GM13977 (cell line): Measurements from ENCODE around the gene EIF5A2.

ENCODE experiments used
- DNase-seq: peaks from one replicate; pipeline ENCODE4 v3.0.0; 2012; ENCODE audit warnings: low spot score
- in situ Hi-C: fragments of 300-500 bp; cut with MboI; formaldehyde crosslinking; loops from one replicate; pipeline ENCODE4 v1.12.0; 2022; ENCODE audit warnings: low sequenced_read_pairs, low pct_unique_long_range_greater_than_20kb, mixed read lengths, inconsistent platforms; ENCODE audit not compliant: unreplicated experiment
- TF ChIP-seq, protein P1 (sequence below): IDR thresholded peaks from 2 replicates; pipeline ENCODE4 v1.5.1; 2012; ENCODE audit warnings: mild to moderate bottlenecking, control low read depth; ENCODE audit not compliant: insufficient read depth; ENCODE audit errors: extremely low read depth, missing control alignments

Gene EIF5A2

DNA sequence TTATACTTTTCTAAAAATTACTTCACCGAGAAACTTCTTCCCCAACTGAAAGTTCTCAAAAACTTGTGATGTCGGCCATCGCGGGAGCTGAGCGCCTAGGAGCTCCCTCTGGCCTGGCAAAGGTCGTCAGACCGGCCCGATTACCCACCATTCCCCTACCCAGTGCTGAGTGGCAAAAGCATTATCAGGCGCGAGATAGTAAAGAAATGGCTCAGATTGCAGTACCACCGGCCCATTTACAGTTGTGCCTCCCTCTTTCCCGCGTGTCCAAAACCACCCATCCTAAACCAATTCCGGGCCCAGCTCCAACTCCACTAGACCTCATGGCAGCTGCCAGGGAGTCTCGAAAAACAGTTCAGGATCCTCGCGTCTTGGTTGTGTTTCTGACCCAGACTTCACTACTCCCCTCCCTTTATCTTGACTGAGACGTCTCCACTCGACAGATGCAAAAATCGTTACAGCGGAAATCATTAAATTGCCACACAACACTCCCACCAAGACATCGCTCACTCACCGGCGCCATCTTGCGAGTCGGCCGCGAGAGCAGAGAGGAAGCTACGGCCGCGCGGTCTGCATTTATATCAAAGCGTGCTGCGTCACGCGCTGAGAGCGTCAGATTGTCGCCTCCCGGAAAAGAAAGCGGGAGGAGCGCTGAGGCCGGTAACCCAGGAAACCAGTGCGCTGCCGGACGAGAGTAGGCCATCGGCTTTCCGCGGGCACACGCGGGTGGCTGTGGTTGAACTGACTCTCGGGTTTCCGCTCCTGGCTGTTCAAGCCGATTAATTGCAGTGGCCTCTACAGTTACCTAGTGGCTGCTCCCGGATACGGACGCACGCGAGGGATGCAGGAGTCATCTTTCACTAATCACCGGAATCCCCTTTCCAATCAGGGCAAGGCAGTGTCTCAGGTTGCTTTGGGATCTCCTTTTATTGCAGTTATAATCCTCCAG is 38.5 kb downstream of the EIF5A2 start, which contains the start of gene RPL22L1:
TSS of gene RPL22L1 (minus strand) at position 551 of the 949 bp plus-strand sequence. CDS start at position 523, 28 bp downstream.
- DNase-seq: peak; percentile 88
- in situ Hi-C loops: no loop called here

DNA sequence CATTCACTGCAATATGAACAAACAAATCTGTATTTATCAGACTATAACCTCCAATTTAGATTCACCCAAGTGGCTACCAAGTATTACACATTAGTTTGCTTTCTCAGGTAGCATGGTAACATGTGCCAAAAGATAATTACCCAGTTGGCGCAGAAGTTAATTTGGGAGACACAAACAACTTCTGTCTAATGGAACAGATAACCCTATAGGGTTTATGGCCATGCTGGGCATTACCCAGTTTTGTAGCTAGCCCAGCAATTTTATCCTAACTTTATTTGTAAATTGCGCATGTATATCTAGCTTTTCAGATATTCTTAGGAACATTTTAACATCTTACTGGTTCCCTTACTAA is 39.2 kb downstream of the EIF5A2 start:
- TF ChIP-seq, protein P1, sequence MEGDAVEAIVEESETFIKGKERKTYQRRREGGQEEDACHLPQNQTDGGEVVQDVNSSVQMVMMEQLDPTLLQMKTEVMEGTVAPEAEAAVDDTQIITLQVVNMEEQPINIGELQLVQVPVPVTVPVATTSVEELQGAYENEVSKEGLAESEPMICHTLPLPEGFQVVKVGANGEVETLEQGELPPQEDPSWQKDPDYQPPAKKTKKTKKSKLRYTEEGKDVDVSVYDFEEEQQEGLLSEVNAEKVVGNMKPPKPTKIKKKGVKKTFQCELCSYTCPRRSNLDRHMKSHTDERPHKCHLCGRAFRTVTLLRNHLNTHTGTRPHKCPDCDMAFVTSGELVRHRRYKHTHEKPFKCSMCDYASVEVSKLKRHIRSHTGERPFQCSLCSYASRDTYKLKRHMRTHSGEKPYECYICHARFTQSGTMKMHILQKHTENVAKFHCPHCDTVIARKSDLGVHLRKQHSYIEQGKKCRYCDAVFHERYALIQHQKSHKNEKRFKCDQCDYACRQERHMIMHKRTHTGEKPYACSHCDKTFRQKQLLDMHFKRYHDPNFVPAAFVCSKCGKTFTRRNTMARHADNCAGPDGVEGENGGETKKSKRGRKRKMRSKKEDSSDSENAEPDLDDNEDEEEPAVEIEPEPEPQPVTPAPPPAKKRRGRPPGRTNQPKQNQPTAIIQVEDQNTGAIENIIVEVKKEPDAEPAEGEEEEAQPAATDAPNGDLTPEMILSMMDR: no peak
- no peak for DNase-seq
- in situ Hi-C loops: no loop called here

More for the DNA sequence above, 38.5 kb downstream of the EIF5A2 start, which contains the start of gene RPL22L1:
- TF ChIP-seq, protein P1: peak; percentile 12

DNA sequence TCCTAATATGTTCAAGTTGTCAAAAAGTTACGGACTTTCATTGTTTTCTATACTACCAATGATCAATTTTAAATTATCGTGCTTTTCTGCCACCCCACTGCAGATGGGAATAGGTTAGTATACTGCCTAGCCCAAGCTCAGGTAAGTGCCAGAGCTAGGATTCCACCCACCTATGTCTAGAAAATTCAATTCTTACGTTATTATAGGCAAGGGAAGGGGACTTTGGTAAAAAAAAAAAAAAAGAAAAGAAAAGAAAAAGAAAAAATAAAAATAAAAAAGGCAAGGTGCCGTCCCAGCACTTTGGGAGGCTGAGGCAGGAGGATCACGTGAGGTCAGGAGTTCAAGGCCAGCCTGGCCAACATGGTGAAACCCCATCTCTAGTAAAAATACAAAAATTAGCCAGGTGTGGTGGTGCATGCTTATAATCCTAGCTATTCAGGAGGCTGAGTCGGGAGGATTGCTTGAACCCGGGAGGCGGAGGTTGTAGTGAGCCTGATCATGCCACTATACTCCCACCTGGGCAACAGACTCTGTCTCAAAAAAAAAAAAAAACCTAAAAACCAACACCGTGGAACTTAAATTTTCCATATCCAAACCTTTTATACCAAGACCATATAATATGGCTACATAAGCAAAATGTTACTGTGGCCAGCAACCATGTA is 39.7 kb downstream of the EIF5A2 start:
- in situ Hi-C loops: no loop called here
- TF ChIP-seq, protein P1: no peak
- DNase-seq: no peak

DNA sequence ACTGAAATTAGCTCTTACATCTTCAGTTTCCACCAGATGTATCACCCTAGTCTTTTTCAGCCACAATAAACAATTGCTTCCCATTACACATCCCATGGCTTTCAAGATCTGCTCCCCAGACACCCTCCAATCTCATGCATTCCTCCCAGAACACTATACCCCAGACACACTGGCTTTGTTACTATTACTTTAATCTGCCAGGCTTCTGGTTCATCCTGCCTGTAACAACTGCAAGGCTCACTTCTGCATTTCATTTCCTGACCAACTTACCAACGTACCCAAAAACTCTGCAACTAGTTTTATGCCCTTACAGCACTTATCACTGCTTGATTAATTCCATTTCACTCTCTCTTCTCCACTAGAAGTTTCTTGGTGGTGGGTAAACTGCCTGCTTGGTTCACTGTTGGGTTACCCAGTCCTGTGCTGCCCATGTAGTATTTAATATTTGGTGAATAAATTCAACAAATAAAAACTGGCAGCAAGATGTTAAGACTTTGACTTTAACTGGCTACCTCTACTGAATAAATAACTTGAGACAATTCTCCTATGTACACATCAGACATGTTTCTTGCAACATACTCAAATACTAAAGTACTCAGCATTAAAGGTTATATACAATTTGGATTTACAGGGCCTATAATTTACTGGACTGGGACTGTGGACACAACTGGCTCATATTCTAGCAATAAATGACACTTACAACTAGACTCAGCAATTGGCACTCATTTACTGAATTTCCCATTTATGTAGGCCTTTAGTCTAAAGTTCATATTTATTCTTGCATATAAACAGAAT is 41.1 kb downstream of the EIF5A2 start:
- DNase-seq: no peak
- in situ Hi-C loops: no loop called here
- TF ChIP-seq, protein P1: no peak

DNA sequence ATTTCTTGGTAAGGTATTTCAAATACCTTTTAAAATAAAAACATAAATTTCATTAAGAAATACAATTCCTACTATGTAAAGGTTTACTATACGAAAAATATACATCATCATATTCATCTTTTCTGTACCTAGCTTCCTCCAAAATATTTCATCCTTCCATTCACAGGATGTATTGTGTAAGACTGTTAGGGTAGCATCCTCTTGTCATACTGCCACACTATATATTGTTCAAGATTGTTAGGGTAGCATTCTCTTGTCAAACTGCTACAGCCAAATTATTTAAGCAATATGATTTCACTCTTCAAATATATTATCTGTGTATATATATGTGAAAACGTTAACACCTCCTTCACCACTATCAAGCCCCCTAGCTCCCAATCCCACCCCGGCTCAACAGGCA is 41.9 kb downstream of the EIF5A2 start:
- in situ Hi-C loops: no loop called here
- DNase-seq: no peak
- TF ChIP-seq, protein P1: no peak
